Measurements from ENCODE around the gene OGFOD3. TPM values are rescaled to one million over a fixed set of nuclear protein-coding genes. Genes with fewer than 3 reads are reported as not detected.

The OGFOD3 gene
- total RNA-seq, 2 donors from 2014 or later, result 23.3 to 40.8 TPM

DNA sequence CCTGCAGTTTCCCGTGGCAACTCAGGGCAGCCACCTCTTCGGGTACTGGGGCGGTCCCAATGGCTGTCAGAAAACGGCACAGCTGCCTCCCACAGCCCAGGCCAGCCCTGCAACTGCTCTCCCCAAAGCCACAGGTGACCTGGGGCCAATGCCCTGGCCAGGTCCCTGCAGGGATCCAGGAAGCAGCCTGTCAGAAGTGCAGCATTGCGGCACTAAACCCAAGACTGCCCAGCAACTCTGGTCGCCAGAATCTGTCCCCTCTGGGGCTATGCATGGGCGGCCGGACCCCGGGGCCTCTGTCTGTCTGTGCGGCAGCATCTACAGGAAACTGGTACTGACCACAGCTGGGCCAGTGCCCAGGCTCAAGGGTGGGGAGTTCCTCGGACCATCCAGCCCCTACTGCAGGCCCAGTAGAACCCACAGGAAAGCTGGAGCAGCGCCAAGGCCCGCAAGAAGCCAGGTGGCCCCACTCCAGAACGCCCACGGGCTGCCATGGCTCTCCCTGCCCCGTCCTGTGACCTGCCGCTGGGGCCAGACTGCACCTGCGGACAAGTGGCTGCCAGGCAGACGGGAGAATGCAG is 26.6 kb upstream of the OGFOD3 start:
- H3K9ac ChIP-seq (ENCODE audit: low read depth in 2 of 2, low read length in 2 of 2), result no peak overlapping the region
- H3K27me3 ChIP-seq, result no peaks in the 10 kb centered on the region
- no peaks in the 10 kb centered on the region for H3K9me3 ChIP-seq
- H3K4me3 ChIP-seq, result no peak overlapping the region
- no peak for DNase-seq
- H3K4me1 ChIP-seq, result peaks cover 4% of the 10 kb centered on the region
- intact Hi-C loops (cut with DNase I), result no loop called here
- H3K27ac ChIP-seq, result no peak overlapping the region
- TF ChIP-seq, protein P1, sequence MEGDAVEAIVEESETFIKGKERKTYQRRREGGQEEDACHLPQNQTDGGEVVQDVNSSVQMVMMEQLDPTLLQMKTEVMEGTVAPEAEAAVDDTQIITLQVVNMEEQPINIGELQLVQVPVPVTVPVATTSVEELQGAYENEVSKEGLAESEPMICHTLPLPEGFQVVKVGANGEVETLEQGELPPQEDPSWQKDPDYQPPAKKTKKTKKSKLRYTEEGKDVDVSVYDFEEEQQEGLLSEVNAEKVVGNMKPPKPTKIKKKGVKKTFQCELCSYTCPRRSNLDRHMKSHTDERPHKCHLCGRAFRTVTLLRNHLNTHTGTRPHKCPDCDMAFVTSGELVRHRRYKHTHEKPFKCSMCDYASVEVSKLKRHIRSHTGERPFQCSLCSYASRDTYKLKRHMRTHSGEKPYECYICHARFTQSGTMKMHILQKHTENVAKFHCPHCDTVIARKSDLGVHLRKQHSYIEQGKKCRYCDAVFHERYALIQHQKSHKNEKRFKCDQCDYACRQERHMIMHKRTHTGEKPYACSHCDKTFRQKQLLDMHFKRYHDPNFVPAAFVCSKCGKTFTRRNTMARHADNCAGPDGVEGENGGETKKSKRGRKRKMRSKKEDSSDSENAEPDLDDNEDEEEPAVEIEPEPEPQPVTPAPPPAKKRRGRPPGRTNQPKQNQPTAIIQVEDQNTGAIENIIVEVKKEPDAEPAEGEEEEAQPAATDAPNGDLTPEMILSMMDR (IDR thresholded peaks at IDR 0.05), result no peak
- H3K36me3 ChIP-seq, result no peaks in the 10 kb centered on the region

DNA sequence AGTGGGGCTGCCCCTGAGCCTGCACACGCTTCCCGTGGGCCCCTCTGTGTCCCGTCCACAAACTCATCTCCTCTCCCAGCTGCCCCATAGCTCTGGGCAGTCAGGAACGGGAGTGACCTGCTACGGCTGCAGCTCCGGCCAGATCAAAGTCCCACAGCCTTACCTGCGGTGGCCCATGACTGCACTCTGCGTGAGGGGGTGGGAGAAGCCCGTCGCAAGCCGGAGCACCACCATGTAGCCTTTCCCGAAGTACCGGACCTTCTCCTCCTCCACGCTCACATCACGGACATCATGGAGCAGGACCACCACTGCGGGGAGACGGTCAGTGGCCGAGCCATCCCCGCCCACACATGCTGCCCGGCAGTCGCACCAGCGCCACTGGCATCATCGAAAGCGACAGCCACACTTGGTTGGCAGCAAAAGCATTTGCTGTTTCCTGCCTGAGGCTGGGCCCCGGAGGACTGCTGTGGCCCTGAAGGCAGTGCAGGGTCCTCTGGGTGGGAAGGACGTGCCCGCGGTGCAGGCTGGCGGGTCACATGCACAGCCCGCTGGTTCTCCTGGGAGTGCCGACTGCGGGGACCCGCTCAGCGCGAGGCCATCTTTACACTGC is 26.0 kb upstream of the OGFOD3 start:
- Histone ChIP-seq H3K4me3 (no peak overlapping the region), H3K27me3 (no peaks in the 10 kb centered on the region), H3K9ac (ENCODE audit: low read depth in 2 of 2, low read length in 2 of 2) (no peak overlapping the region), H3K9me3 (no peaks in the 10 kb centered on the region), H3K36me3 (no peaks in the 10 kb centered on the region), H3K27ac (no peak overlapping the region), H3K4me1 (peaks cover 3% of the 10 kb centered on the region)
- intact Hi-C loops (cut with DNase I), result no loop called here
- no peak for DNase-seq
- TF ChIP-seq, protein P1 (IDR thresholded peaks at IDR 0.05), result no peak

DNA sequence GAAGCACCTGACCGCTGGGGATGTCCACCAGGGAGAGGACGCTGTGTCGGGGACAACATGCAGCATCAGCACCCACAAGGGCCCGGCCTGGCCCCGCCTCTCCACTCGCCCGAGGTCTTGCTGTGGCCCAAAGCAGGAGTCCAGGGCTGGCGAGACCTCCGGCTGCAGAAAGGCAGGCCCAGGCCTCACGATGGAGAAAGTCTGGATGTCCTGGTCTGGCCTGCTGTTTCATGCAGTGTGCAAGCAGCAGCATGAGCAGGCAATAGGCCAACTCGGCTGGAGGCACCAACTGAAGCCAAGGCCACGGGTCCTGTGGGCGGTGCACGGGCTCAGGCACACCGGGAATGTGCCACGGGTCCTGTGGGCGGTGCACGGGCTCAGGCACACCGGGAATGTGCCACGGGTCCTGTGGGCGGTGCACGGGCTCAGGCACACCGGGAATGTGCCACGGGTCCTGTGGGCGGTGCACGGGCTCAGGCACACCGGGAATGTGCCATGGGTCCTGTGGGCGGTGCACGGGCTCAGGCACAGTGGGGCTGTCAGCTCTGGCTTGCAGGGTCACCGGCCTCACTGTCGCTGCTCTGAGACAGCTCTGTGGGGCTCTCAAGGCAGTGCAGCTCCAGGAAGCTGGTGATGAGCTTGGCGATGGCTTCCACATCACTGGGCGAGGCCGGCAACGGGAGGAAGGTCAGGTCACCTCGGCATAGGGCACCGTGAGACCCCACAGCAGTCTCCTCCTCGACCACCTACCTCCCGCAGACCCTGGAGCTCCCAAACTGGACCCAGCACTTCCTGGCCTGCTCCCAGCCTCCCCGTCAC is 25.3 kb upstream of the OGFOD3 start:
- Histone ChIP-seq H3K36me3 (no peaks in the 10 kb centered on the region), H3K9me3 (no peaks in the 10 kb centered on the region), H3K9ac (ENCODE audit: low read depth in 2 of 2, low read length in 2 of 2) (no peak overlapping the region), H3K4me3 (no peak overlapping the region), H3K27ac (no peak overlapping the region), H3K27me3 (no peaks in the 10 kb centered on the region), H3K4me1 (no peaks in the 10 kb centered on the region)
- TF ChIP-seq, protein P1 (IDR thresholded peaks at IDR 0.05), result no peak
- no peak for DNase-seq
- intact Hi-C loops (cut with DNase I), result no loop called here

DNA sequence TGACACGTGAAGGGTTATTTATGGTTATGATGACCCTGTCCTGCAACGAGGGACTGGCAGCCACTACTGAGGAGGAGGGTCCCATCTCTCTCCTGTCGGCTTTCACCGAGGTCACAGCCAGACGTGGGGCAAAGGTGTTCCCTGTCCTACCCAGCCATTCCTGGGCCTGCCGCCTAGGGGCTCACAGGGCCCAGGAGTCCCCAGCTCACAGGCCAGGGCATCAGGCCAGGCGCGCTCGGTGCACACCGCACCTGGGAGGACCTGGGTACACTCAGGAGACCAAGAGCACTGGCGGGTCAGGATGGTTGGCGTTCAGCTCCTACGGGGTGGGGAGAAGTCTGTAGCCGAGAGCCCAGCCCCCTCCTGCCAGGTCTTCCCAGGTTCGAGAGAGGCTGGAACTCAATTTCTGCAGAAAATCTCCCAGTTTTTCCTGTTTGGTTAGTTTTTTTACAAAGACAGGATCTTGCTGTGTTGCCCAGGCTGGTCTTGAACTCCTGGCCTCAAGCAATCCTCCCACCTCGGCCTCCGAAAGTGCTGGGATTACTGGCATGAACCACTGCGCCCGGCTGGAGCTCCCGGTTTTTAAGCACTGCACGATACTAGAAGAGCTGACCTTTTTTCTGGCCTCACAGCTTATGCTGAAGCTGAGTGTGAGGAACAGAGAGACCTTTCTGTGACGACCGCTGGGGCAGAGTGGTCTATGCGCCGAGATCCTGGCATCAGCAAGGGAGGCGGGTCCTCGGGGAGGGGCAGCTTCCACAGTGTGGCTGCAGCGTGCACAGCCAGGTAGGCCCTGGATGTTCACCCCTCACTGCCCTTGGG is 24.5 kb upstream of the OGFOD3 start:
- H3K4me1 ChIP-seq, result no peaks in the 10 kb centered on the region
- H3K9ac ChIP-seq (ENCODE audit: low read depth in 2 of 2, low read length in 2 of 2), result no peak overlapping the region
- intact Hi-C loops (cut with DNase I), result no loop called here
- H3K36me3 ChIP-seq, result no peaks in the 10 kb centered on the region
- H3K9me3 ChIP-seq, result no peaks in the 10 kb centered on the region
- no peak overlapping the region for H3K4me3 ChIP-seq
- no peak for DNase-seq
- H3K27me3 ChIP-seq, result no peaks in the 10 kb centered on the region
- H3K27ac ChIP-seq, result no peak overlapping the region
- TF ChIP-seq, protein P1 (IDR thresholded peaks at IDR 0.05), result no peak

Measured in colonic mucosa (tissue), 4 donors.